BJ (cell line): ENCODE measurements around the gene PKD1. TPM values are rescaled to one million over a fixed set of nuclear protein-coding genes. Genes with fewer than 3 reads are reported as not detected.

Experiments used
- CTCF ChIA-PET: fragments of 350-600 bp; formaldehyde crosslinking; extraction: SDS; loops from one replicate; lab custom pipeline; 2021; ENCODE audit warnings: antibody characterized with exemption, inconsistent platforms; lab: Yijun Ruan, JAX
- POLR2A ChIA-PET: fragments of 300-600 bp; sonication (Branson Sonifier 250); formaldehyde crosslinking; extraction: SDS; loops from one replicate; lab custom pipeline; 2021; ENCODE audit warnings: antibody characterized with exemption; lab: Charles Lee
- DNase-seq: peaks from one replicate; pipeline ENCODE4 v3.0.0-alpha.2; 2011; ENCODE audit warnings: low read depth
- H3K27me3 ChIP-seq: 2 replicates; pipeline ENCODE4 v1.6.0; 2011; ENCODE audit warnings: low read length; ENCODE audit not compliant: control insufficient read depth, insufficient read depth
- H3K36me3 ChIP-seq: 2 replicates; pipeline ENCODE4 v1.5.1; 2011; ENCODE audit warnings: low read length; ENCODE audit not compliant: control insufficient read depth, insufficient read depth
- H3K4me3 ChIP-seq: 2 replicates; pipeline ENCODE4 v1.5.1; 2011; ENCODE audit warnings: low read depth, mild to moderate bottlenecking, control low read depth, low read length
- CTCF ChIP-seq: IDR thresholded peaks from 2 replicates; pipeline ENCODE4 v1.5.1; 2011; ENCODE audit warnings: low read depth, mild to moderate bottlenecking, control low read depth, inconsistent platforms, low read length, moderate library complexity; ENCODE audit not compliant: insufficient read depth
- polyA plus RNA-seq: library from polyadenylated mRNA; depleted of rRNA; stranded (reverse); fragments of >200 nt; gene quantifications from 2 replicates; pipeline ENCODE4 v1.2.3, GENCODE V29; 2011

PKD1 gene
- polyA plus RNA-seq, 1 experiment, result 76.1 TPM

DNA sequence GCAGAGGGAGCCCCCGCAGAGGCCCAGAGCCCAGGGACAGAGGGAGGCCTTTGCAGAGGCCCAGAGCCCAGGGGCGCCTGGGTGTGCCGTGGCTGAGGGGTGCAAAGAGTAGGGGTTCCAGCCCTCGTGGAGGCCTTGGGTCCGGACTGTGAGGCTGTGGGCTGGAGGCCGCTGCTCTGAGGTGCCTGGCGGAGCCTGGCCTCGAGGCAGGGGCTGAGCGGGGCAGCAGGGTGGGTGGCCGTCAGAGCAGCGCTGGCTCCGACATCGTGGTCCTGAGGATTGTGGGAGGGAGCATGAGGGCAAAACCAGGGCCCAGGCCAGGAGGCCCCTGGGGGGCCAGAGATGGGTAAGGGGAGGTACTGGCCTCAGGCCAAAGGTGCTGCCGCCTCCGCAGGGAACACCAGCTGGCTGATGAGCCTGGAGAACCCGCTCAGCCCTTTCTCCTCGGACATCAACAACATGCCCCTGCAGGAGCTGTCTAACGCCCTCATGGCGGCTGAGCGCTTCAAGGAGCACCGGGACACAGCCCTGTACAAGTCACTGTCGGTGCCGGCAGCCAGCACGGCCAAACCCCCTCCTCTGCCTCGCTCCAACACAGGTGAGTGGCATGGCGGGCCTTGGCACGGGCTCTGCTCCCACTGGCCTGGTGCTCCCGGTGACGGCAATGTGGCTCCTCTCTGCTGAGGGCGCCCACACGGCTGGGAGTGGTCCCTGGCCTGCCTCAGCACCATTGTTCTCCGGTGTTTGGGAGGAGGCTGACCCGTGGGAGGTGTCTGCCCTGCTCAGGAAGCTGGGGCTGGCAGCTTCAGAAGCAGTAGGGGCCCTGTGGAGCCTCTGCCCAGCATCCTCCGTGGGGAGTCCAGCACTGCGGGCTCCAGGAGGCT lies 54.3 kb downstream of the PKD1 start:
- TF ChIP-seq CTCF, result no peak
- no peak for DNase-seq
- no peaks in the 10 kb centered on the region for H3K27me3 ChIP-seq
- peaks cover 35% of the 10 kb centered on the region for H3K36me3 ChIP-seq
- ChIA-PET CTCF (interaction anchor here (1.5 kb wide), 1 partner anchor 26 kb away, joined by 5 read pairs; no protein-coding TSS in a partner anchor), POLR2A (no interaction called here)
- H3K4me3 ChIP-seq, result no peak overlapping the region

- no peak overlapping the region for H3K4me3 ChIP-seq
- TF ChIP-seq CTCF, result no peak
- H3K36me3 ChIP-seq, result peaks cover 39% of the 10 kb centered on the region
- no peaks in the 10 kb centered on the region for H3K27me3 ChIP-seq
- ChIA-PET CTCF (no interaction called here), POLR2A (no interaction called here)
- no peak for DNase-seq
Measured at GRCh38 chr16:2079991-2080390, 55.7 kb downstream of the PKD1 start.

GRCh38 chr16:2079311-2079800 lies 56.3 kb downstream of the PKD1 start:
- DNase-seq, result no peak
- ChIA-PET POLR2A (no interaction called here), CTCF (no interaction called here)
- no peak for TF ChIP-seq CTCF
- H3K36me3 ChIP-seq, result peaks cover 36% of the 10 kb centered on the region
- H3K27me3 ChIP-seq, result no peaks in the 10 kb centered on the region
- no peak overlapping the region for H3K4me3 ChIP-seq

DNA sequence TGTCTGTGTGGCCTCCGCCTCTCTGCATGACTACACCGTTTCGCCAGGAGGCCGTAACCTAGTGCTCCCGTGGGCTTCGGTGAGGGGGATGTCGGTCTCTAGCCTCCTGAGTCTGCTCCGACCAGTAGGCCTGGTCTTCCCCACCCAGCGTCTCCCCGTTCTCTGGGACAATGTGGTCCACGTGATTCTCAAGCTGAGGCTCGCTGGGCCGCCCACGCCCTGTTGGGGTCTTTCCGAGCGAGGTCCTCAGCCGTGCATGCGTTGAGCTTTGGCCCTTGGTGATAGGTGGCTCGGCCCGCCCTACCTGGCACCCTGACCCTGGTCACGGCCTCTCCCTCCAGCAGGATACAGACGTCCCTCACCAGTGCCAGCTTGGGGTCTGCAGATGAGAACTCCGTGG lies 57.0 kb downstream of the PKD1 start:
- peaks cover 39% of the 10 kb centered on the region for H3K36me3 ChIP-seq
- ChIA-PET POLR2A (no interaction called here), CTCF (no interaction called here)
- no peaks in the 10 kb centered on the region for H3K27me3 ChIP-seq
- DNase-seq, result no peak
- no peak overlapping the region for H3K4me3 ChIP-seq
- no peak for TF ChIP-seq CTCF

GRCh38 chr16:2078096-2078495 lies 57.6 kb downstream of the PKD1 start:
- no peak for DNase-seq
- H3K27me3 ChIP-seq, result no peaks in the 10 kb centered on the region
- no peak for TF ChIP-seq CTCF
- ChIA-PET CTCF (no interaction called here), POLR2A (no interaction called here)
- H3K4me3 ChIP-seq, result no peak overlapping the region
- H3K36me3 ChIP-seq, result peaks cover 41% of the 10 kb centered on the region
